Liver (tissue), 2 donors: ENCODE measurements around the gene RPS29.

ENCODE experiments used
- TF ChIP-seq, protein P1 (sequence below): fragments of 150-350 bp; IDR thresholded peaks from 2 replicates; pipeline ENCODE4 v1.5.1; 2017; ENCODE audit warnings: improper control_type of control experiment, low read depth, low read length; ENCODE audit not compliant: missing input control
- TF ChIP-seq, protein P2 (sequence below): IDR thresholded peaks from 2 replicates; pipeline ENCODE4 v1.6.1; 2016; ENCODE audit warnings: antibody characterized with exemption
- donor health status: healthy.

DNA sequence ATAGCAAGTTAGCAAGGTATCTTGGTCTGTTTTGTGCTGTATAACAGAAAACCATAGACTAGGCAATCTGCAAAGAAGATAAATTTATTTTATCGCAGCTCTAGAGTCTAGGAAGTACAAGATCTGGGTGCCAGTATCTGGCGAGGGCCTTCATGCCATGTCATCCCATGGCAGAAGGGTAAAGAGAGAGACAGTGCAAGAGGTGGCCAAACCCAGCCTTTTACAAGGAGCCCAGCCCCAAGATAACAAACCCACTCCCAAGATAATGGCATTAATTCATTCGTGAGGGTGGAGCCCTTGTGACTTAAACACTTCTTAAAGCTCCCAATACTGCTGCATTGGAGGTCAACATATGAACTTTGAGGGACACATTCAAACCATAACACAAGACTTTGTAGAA, 16.9 kb downstream of the RPS29 start:
- TF ChIP-seq, protein P1, sequence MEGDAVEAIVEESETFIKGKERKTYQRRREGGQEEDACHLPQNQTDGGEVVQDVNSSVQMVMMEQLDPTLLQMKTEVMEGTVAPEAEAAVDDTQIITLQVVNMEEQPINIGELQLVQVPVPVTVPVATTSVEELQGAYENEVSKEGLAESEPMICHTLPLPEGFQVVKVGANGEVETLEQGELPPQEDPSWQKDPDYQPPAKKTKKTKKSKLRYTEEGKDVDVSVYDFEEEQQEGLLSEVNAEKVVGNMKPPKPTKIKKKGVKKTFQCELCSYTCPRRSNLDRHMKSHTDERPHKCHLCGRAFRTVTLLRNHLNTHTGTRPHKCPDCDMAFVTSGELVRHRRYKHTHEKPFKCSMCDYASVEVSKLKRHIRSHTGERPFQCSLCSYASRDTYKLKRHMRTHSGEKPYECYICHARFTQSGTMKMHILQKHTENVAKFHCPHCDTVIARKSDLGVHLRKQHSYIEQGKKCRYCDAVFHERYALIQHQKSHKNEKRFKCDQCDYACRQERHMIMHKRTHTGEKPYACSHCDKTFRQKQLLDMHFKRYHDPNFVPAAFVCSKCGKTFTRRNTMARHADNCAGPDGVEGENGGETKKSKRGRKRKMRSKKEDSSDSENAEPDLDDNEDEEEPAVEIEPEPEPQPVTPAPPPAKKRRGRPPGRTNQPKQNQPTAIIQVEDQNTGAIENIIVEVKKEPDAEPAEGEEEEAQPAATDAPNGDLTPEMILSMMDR: no peak
- TF ChIP-seq, protein P2, sequence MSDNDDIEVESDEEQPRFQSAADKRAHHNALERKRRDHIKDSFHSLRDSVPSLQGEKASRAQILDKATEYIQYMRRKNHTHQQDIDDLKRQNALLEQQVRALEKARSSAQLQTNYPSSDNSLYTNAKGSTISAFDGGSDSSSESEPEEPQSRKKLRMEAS: no peak
